GM23338 (cell line): ENCODE measurements around the gene BPIFB1. TPM values are rescaled to one million over a fixed set of nuclear protein-coding genes. Genes with fewer than 3 reads are reported as not detected.

Source experiments
- ATAC-seq: fragments of 200-7000 bp; cut with Tn5 transposase; 3 replicates; pipeline ENCODE4 v1.9.1; 2020
- DNase-seq: peaks from one replicate; pipeline ENCODE4 v3.0.0-alpha.2; 2015; ENCODE audit warnings: low spot score
- H2AFZ ChIP-seq: fragments of 200-600 bp; sonication (generic); 2 replicates; pipeline ENCODE4 v1.8.0; 2016; ENCODE audit warnings: antibody characterized with exemption, mild to moderate bottlenecking, moderate library complexity
- H3F3A ChIP-seq: fragments of 200-600 bp; sonication (generic); replicated peaks from 2 replicates; pipeline ENCODE4 v1.8.0; 2017; ENCODE audit warnings: antibody characterized with exemption, mixed run types, low read depth
- H3K27ac ChIP-seq: fragments of 200-600 bp; sonication (generic); 2 replicates; pipeline ENCODE4 v1.6.1; 2016; ENCODE audit warnings: low read depth
- H3K27me3 ChIP-seq: fragments of 200-600 bp; sonication (generic); 2 replicates; pipeline ENCODE4 v1.8.0; 2016; ENCODE audit warnings: mild to moderate bottlenecking, mixed run types, moderate library complexity; ENCODE audit not compliant: insufficient read depth
- H3K36me3 ChIP-seq: fragments of 200-600 bp; sonication (generic); 2 replicates; pipeline ENCODE4 v1.8.0; 2016; ENCODE audit warnings: mild to moderate bottlenecking; ENCODE audit not compliant: insufficient read depth
- H3K4me1 ChIP-seq: fragments of 200-600 bp; sonication (generic); 2 replicates; pipeline ENCODE4 v1.8.0; 2016; ENCODE audit warnings: mild to moderate bottlenecking, moderate library complexity; ENCODE audit not compliant: insufficient read depth
- H3K4me2 ChIP-seq: fragments of 200-600 bp; sonication (generic); 2 replicates; pipeline ENCODE4 v1.7.1; 2017; ENCODE audit warnings: mixed run types
- H3K4me3 ChIP-seq: fragments of 200-600 bp; sonication (generic); 2 replicates; pipeline ENCODE4 v1.6.1; 2016; ENCODE audit warnings: mixed run types
- H3K79me2 ChIP-seq: fragments of 200-600 bp; sonication (generic); replicated peaks from 2 replicates; pipeline ENCODE4 v1.8.0; 2017; ENCODE audit warnings: mild to moderate bottlenecking; ENCODE audit not compliant: insufficient read depth
- H3K9me2 ChIP-seq: fragments of 200-600 bp; sonication (generic); 2 replicates; pipeline ENCODE4 v1.8.0; 2017; ENCODE audit not compliant: insufficient read depth
- H4K20me1 ChIP-seq: fragments of 200-600 bp; sonication (generic); replicated peaks from 2 replicates; pipeline ENCODE4 v1.8.0; 2017; ENCODE audit warnings: mild to moderate bottlenecking; ENCODE audit not compliant: insufficient read depth
- H3K27ac Mint-ChIP-seq: 2 replicates; pipeline ENCODE4 v1.8.0; 2020; ENCODE audit warnings: inconsistent platforms, mild to moderate bottlenecking, moderate library complexity, mixed read lengths
- H3K27me3 Mint-ChIP-seq: 3 replicates; pipeline ENCODE4 v1.8.0; 2022; ENCODE audit warnings: low read depth, mild to moderate bottlenecking, moderate library complexity, mixed read lengths, inconsistent platforms; ENCODE audit not compliant: insufficient read depth, poor library complexity
- H3K36me3 Mint-ChIP-seq: 3 replicates; pipeline ENCODE4 v1.8.0; 2021; ENCODE audit warnings: low read depth, mild to moderate bottlenecking, inconsistent platforms, moderate library complexity, mixed read lengths
- H3K4me1 Mint-ChIP-seq: 3 replicates; pipeline ENCODE4 v1.8.0; 2020; ENCODE audit warnings: mild to moderate bottlenecking, inconsistent platforms, mixed read lengths
- H3K4me3 Mint-ChIP-seq: 3 replicates; pipeline ENCODE4 v1.8.0; 2021; ENCODE audit warnings: moderate library complexity, mild to moderate bottlenecking, inconsistent platforms, mixed read lengths
- H3K9me3 Mint-ChIP-seq: 3 replicates; pipeline ENCODE4 v1.8.0; 2020; ENCODE audit warnings: moderate library complexity, mild to moderate bottlenecking, inconsistent platforms, mixed read lengths
- CREB1 ChIP-seq: fragments of 250-450 bp; sonication (Bioruptor Pico); IDR thresholded peaks from 2 replicates; pipeline ENCODE4 v1.5.0; 2020; ENCODE audit warnings: low read depth, mild to moderate bottlenecking, moderate library complexity
- CTCF ChIP-seq, 2 experiments: fragments of 200-600 bp in 1 of 2; sonication (generic) in 1 of 2; conservative IDR thresholded peaks; 2 replicates each; pipeline versions ENCODE4 v1.5.1 to v1.6.1; 2016 to 2017; ENCODE audit warnings: antibody characterized with exemption in 2 of 2, low read depth in 2 of 2, mild to moderate bottlenecking in 2 of 2, moderate library complexity in 1 of 2
- EZH2phosphoT487 ChIP-seq: fragments of 200-600 bp; sonication (generic); IDR thresholded peaks from one replicate; pipeline ENCODE4 v1.8.1; 2018; ENCODE audit warnings: antibody characterized with exemption; ENCODE audit not compliant: unreplicated experiment
- NANOG ChIP-seq: IDR thresholded peaks from 2 replicates; pipeline ENCODE4 v1.6.1; 2016; ENCODE audit warnings: antibody characterized with exemption, borderline replicate concordance
- POLR2AphosphoS5 ChIP-seq: IDR thresholded peaks from 2 replicates; pipeline ENCODE4 v1.6.1; 2016; ENCODE audit warnings: antibody characterized with exemption, low read depth
- REST ChIP-seq: IDR thresholded peaks from one replicate; pipeline ENCODE4 v1.6.1; 2018; ENCODE audit warnings: antibody characterized with exemption; ENCODE audit not compliant: unreplicated experiment
- STAT1 ChIP-seq: IDR thresholded peaks from one replicate; pipeline ENCODE4 v1.6.1; 2016; ENCODE audit warnings: antibody characterized with exemption; ENCODE audit not compliant: unreplicated experiment
- ZNF114 ChIP-seq: fragments of 250-450 bp; sonication (Bioruptor Pico); IDR thresholded peaks from 2 replicates; pipeline ENCODE4 v1.5.0; 2020; ENCODE audit warnings: mild to moderate bottlenecking, moderate library complexity
- ZNF331 ChIP-seq: fragments of 250-450 bp; sonication (Bioruptor Pico); IDR thresholded peaks from 2 replicates; pipeline ENCODE4 v1.5.0; 2020; ENCODE audit warnings: low read depth, mild to moderate bottlenecking, moderate library complexity
- ZNF462 ChIP-seq: fragments of 250-450 bp; sonication (Bioruptor Pico); IDR thresholded peaks from 2 replicates; pipeline ENCODE4 v1.5.0; 2020; ENCODE audit warnings: mild to moderate bottlenecking, moderate library complexity
- polyA plus RNA-seq: library from polyadenylated mRNA; unstranded; fragments of >200 nt; fragmentation: Nextera tagmentation; extraction: Ambion mirVana; gene quantifications from 2 replicates; pipeline ENCODE4 v1.2.1, GENCODE V29; 2016
- total RNA-seq: library from RNA; depleted of rRNA; stranded (reverse); fragments of >200 nt; shearing (Covaris generic); gene quantifications from 2 replicates; pipeline ENCODE4 v1.2.3, GENCODE V29; 2014
- TF ChIP-seq, protein P1 (sequence below): IDR thresholded peaks from 2 replicates; pipeline ENCODE4 v1.6.1; 2016; ENCODE audit warnings: antibody characterized with exemption

BPIFB1 gene
- total and polyA plus RNA-seq, 2 experiments from 2014 or later: not detected

- TF ChIP-seq, protein P1, sequence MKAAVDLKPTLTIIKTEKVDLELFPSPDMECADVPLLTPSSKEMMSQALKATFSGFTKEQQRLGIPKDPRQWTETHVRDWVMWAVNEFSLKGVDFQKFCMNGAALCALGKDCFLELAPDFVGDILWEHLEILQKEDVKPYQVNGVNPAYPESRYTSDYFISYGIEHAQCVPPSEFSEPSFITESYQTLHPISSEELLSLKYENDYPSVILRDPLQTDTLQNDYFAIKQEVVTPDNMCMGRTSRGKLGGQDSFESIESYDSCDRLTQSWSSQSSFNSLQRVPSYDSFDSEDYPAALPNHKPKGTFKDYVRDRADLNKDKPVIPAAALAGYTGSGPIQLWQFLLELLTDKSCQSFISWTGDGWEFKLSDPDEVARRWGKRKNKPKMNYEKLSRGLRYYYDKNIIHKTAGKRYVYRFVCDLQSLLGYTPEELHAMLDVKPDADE: no peak
- TF ChIP-seq STAT1: no peak
- no peak for TF ChIP-seq ZNF331
- no peak for TF ChIP-seq ZNF114 (CRISPR knock-in tag)
These were observed 25.8 kb upstream of the BPIFB1 start (continued) for GRCh38 chr20:33257237-33257636.

DNA sequence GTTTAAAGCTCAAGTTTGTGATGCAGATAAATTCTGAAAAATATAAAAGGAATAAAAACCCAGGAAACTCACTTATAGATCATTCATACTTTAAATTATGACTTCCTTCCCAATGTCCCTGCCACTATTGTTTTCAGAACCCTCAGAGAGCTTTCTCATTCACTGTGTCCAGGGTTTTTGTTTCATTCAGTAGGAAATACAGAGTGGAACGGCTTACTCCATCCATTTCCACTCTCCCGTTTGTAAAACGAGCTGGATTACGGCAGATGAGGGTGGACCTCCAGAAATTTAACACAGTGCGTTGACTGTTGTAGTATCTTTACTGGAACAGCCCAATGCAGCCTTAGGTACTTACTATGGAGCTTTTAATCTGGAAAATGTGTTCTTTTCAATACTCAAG lies 23.6 kb upstream of the BPIFB1 start:
- Histone ChIP-seq H3K4me3 (no peak overlapping the region), H4K20me1 (peaks cover 3% of the 10 kb centered on the region; the same call in 1 of the 2 replicates), H3K4me2 (no peak overlapping the region), H3F3A (no peaks in the 10 kb centered on the region), H3K9me2 (no peaks in the 10 kb centered on the region), H3K79me2 (no peaks in the 10 kb centered on the region), H3K36me3 (no peaks in the 10 kb centered on the region), H3K27ac (no peak overlapping the region), H3K27me3 (no peaks in the 10 kb centered on the region), H2AFZ (no peak overlapping the region), H3K4me1 (no peaks in the 10 kb centered on the region)
- no peaks in the 10 kb centered on the region; the same call in 2 of the 3 replicates for H3K4me1 Mint-ChIP-seq
- no peak overlapping the region for H3K27ac Mint-ChIP-seq
- DNase-seq (no peak), ATAC-seq (no peak)
- H3K36me3 Mint-ChIP-seq: no peaks in the 10 kb centered on the region
- no peak overlapping the region for H3K4me3 Mint-ChIP-seq
- peaks cover 3% of the 10 kb centered on the region; the same call in 1 of the 3 replicates for H3K9me3 Mint-ChIP-seq
- peaks cover 10% of the 10 kb centered on the region for H3K27me3 Mint-ChIP-seq
- TF ChIP-seq, protein P1: no peak
- TF ChIP-seq CTCF (conservative IDR thresholded peaks at IDR 0.05; ENCODE audit: low read depth in 2 of 2): no peak
- no peak for TF ChIP-seq ZNF462 (CRISPR knock-in tag)
- TF ChIP-seq CREB1: no peak
- TF ChIP-seq REST: no peak
- TF ChIP-seq POLR2AphosphoS5: no peak
- TF ChIP-seq NANOG: no peak
- TF ChIP-seq EZH2phosphoT487: no peak
- no peak for TF ChIP-seq STAT1
- no peak for TF ChIP-seq ZNF331
